Left colon (tissue), 2 donors: Measurements from ENCODE around the gene IER3IP1. TPM values are rescaled to one million over a fixed set of nuclear protein-coding genes. Genes with fewer than 3 reads are reported as not detected.
"Not testable (repeated sequence)": the region's sequence is repeated elsewhere in the genome, so short reads cannot be mapped to it uniquely, and the experiment has no call there.

Experiments used
- ATAC-seq: fragments of 200-7000 bp; cut with Tn5 transposase; one replicate; pipeline ENCODE4 v1.9.1; 2020; ENCODE audit warnings: mild to moderate bottlenecking, moderate library complexity
- DNase-seq, 2 donors: peaks; one replicate each; pipeline ENCODE4 v3.0.0-alpha.2; 2020
- intact Hi-C, 2 donors: fragments of 100-400 bp; cut with DNase I in 1 of 2; cut with micrococcal nuclease in 1 of 2; formaldehyde crosslinking; loops; one replicate each; pipeline versions ENCODE4 v1.11.2 to v1.14.0; 2022; cut with DNase I, micrococcal nuclease
- long read RNA-seq: library from polyadenylated mRNA; unstranded; transcript quantifications from one replicate; pipeline ENCODE4 v2.0.0, GENCODE V29; 2021
- total RNA-seq, 2 donors: library from RNA; stranded (reverse); fragmentation: NEBNext Ultra II Directional; extraction: Animal tissue kit (Norgen Biotek cat#: 25700); gene quantifications; one replicate each; pipeline ENCODE4 v1.2.1, GENCODE V29; 2021
- donor health status: DM: no; HTN: no; CAD: no.
- donor health status: DM: yes; HTN: yes; CAD: no.

The IER3IP1 gene, protein sequence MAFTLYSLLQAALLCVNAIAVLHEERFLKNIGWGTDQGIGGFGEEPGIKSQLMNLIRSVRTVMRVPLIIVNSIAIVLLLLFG
- 10 to 100 TPM; 10.4 to 11.0 TPM for total RNA-seq
- long read RNA-seq, transcript IER3IP1-201 (3 exons, 3,689 nt) = major isoform, 84 of 84 reads
- long read RNA-seq, partial matches to known transcripts = 0 of 84 reads
- long read RNA-seq, other reads (novel, unspliced or antisense) = 0 of 84 reads

DNA sequence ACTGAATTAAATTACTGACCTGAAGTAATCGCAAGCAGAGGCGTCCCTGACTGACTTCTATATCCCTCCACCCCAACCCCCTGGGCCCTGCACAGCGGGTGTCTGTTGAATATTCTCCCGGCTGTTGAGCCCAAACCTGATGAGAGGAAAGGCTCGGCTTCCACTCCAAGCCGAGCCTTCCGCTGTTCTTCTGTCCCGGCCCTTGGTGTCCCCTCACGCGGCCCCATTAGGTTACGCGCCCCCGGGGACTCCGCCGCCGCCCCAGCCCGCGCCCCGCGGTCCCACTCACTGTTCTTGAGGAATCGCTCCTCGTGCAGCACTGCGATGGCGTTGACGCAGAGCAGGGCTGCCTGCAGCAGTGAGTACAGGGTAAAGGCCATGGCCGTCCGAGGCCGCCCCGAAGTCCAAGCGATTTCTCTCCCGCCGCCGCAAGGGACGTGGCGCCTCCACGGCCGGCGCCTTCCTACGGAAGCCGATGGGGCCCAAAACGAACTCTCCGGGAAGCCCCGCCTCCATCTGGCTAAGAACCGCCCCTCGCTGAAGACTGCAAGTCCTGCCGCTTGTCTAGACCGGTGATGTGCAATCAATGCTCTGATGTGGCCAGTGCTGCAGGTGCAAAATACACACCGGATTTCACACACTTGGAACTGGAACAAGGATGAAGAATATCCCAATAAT, at the start of gene IER3IP1:
Gene IER3IP1, minus strand, starts transcription at position 467 of the 678 bp plus-strand sequence. Its CDS starts 87 bp downstream, at position 380.
- intact Hi-C loops = no loop called here
- DNase-seq = peak; percentile 90 to 94
- peak; percentile 91 for ATAC-seq

- intact Hi-C loops = loop anchor here in 1 of 2 donors (10.0 kb wide), 1 partner anchor 539 kb away; no protein-coding TSS in a partner anchor
- peak; percentile 57 for ATAC-seq
- DNase-seq = no peak
These were observed 39.5 kb upstream of the IER3IP1 start for GRCh38 chr18:47215554-47216138.

DNA sequence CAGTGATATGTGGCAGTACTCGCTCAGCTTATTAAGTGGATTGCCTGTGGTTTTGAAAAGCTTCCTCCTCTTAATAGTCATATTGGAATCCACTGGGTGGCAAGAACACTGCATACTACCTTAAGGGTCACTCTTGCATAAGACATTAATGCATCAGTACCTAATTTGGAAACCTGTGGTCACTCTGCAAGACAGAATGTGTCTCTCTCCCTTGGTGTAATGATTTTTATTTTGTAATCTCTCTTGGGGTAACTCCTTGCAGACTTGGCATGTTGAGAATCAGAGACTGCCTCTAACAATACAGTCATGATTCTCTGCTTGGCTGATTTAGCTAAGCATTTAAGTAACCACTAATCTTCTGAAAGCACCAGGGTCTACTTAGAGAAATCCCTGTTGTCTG, 33.0 kb upstream of the IER3IP1 start:
- intact Hi-C loops = loop anchor here in 1 of 2 donors (5.0 kb wide), 1 partner anchor 107 kb away; no protein-coding TSS in a partner anchor
- DNase-seq = no peak
- ATAC-seq = no peak

DNA sequence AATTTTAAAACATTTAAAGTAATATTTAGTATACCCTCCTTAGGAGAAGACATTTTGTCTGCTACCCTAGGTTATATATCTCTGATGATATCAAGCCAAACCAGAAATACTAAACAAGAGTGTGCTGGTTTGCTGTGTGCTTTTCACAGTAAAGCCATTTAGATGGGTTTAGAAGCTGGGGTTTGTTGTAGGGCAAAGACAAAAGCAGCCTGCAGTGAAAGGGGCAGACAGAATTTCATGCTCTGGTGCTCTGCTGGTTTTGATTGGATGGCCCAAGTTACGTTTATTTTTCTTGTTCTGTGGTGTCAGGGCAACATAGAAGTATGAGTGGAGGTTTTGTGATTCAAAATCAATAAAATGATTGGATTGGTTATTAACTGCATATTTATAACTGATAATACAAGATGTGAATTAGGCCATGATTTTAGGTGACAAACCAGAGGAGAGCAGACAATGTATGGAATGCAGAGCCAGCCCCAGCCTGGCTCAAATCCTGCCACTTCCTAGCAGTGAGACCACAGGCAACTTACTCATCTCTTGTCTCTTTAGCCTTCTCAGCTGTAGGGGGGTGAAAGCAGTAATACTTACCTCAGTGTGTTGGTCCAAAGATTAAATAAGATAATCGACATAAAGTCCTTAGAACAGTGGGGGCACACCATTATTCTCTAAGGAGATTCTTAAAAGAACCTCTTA, 30.9 kb upstream of the IER3IP1 start:
- ATAC-seq (no peak), DNase-seq (no peak)
- intact Hi-C loops = loop anchor here in 1 of 2 donors (5.0 kb wide), 1 partner anchor 105 kb away; no protein-coding TSS in a partner anchor

DNA sequence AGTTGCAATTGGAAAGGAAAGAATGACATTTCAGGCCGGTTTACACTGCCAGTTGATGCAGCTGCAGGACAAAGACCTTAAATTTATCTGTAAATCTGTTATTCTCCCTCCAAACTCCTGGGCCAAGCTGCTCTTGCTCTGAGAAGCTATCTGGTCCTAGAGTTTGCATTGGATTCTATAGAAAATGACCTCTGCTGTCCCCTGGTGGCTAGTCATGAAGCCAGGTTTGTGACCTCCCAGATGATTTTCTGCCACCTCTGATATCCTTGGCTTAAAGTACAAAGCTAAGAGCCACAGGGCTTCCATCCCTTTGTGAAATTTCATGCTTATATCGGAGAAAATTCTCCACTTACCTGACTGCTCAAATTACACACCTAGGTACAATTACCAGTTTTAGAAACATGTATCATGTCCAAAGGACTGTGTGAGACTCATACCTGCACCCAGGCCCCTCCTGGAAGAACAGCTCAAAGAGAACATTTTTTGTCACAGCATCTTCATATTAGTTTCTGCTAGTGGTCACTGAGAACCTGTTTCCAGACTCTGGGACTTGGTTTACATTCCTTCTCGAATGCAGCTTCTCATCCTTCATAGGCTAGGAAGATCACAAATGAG, 28.9 kb upstream of the IER3IP1 start:
- ATAC-seq = peak; percentile 74
- intact Hi-C loops = loop anchor here in 1 of 2 donors (5.0 kb wide), 1 partner anchor 103 kb away; no protein-coding TSS in a partner anchor
- DNase-seq = peak in 1 of 2 donors; percentile 48

- intact Hi-C loops = no loop called here
- no peak for DNase-seq
- no peak for ATAC-seq
These were observed 27.7 kb upstream of the IER3IP1 start for GRCh38 chr18:47203626-47204464.

GRCh38 chr18:47195961-47196360, 19.8 kb upstream of the IER3IP1 start:
- DNase-seq, intact Hi-C loops, ATAC-seq: not testable (repeated sequence)

GRCh38 chr18:47191961-47192360, 15.8 kb upstream of the IER3IP1 start:
- DNase-seq (no peak), ATAC-seq (no peak)
- intact Hi-C loops = no loop called here

- DNase-seq = no peak
- no peak for ATAC-seq
- intact Hi-C loops = no loop called here
These were observed 11.6 kb upstream of the IER3IP1 start for GRCh38 chr18:47187721-47188120.

GRCh38 chr18:47184419-47185050, 8.4 kb upstream of the IER3IP1 start:
- ATAC-seq = no peak
- peak in 1 of 2 donors; percentile 24 for DNase-seq
- intact Hi-C loops = no loop called here

DNA sequence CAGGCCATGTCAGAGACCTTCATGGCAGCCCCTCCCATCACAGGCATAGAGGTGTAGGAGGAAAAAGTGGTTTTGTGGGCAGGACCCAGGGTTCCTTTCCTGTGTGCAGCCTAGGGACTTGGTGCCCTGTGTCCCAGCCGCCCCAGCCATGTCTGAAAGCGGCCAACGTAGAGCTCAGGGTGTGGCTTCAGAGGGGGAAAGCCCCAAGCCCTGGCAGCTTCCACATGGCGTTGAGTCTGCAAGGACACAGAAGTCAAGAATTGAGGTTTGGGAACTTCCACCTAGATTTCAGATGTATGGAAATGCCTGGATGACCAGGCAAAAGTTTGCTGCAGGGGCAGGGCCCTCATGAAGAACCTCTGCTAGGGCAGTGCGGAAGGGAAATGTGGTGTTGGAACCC, 6.0 kb upstream of the IER3IP1 start:
- ATAC-seq, DNase-seq, intact Hi-C loops: not testable (repeated sequence)

GRCh38 chr18:47180765-47181164, 4.6 kb upstream of the IER3IP1 start:
- DNase-seq (no peak), ATAC-seq (no peak)
- intact Hi-C loops = no loop called here

GRCh38 chr18:47179520-47179919, 3.4 kb upstream of the IER3IP1 start:
- DNase-seq (no peak), ATAC-seq (no peak)
- intact Hi-C loops = no loop called here

- ATAC-seq (peak; percentile 46), DNase-seq (peak in 1 of 2 donors; percentile 43)
- intact Hi-C loops = no loop called here
These were observed 774 bp downstream of the IER3IP1 start for GRCh38 chr18:47175283-47175897.

DNA sequence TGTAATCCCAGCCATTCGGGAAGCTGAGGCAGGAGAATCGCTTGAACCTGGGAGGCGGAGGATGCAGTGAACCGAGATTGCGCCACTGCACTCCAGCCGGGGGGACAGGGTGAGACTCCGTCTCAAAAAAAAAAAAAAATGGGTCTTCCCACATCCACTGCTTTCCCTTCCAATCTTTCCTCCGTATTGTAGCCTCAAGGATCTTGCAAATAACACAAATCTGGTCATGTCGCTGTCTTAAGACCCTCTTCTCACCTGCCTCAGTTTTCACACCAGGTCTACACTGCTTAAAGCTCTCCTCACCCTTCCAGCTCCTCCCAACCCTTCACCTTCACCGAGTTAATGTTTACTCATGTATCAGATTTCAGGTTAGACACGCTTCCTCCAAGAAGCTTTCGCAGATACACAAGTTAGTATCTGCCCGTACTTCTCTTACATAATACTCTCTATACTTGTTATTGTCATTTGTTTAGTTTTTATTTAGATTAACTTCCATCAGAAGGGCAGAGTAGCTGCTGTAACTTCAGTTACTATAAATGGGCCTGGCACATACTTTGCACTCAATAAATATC, 1.5 kb downstream of the IER3IP1 start:
- intact Hi-C loops = no loop called here
- DNase-seq (no peak), ATAC-seq (peak; percentile 64)

GRCh38 chr18:47172476-47172875, 3.7 kb downstream of the IER3IP1 start:
- no peak for DNase-seq
- intact Hi-C loops = no loop called here
- no peak for ATAC-seq

GRCh38 chr18:47168913-47169312, 7.3 kb downstream of the IER3IP1 start:
- ATAC-seq (no peak), DNase-seq (no peak)
- intact Hi-C loops = no loop called here
